Neuronal stem cell (in vitro differentiated cells): ENCODE data around the gene SLC22A14.

Experiments
- DNase-seq: peaks from one replicate; pipeline ENCODE4 v3.0.0-alpha.2; 2013; ENCODE audit warnings: low spot score
- H2AFZ ChIP-seq: one replicate; pipeline ENCODE4 v1.6.1; 2013; ENCODE audit warnings: mild to moderate bottlenecking, low read length, inconsistent platforms
- H2AK5ac ChIP-seq: 2 replicates; pipeline ENCODE4 v1.6.1; 2013; ENCODE audit warnings: low read depth, mild to moderate bottlenecking, inconsistent platforms, low read length, moderate library complexity, mixed read lengths
- H2BK120ac ChIP-seq: 2 replicates; pipeline ENCODE4 v1.6.1; 2013; ENCODE audit warnings: low read depth, mild to moderate bottlenecking, inconsistent platforms, low read length, moderate library complexity, mixed read lengths
- H2BK12ac ChIP-seq: one replicate; pipeline ENCODE4 v1.6.1; 2013; ENCODE audit warnings: low read length, inconsistent platforms
- H2BK15ac ChIP-seq: 2 replicates; pipeline ENCODE4 v1.6.1; 2013; ENCODE audit warnings: mild to moderate bottlenecking, low read length, inconsistent platforms, mixed read lengths
- H2BK5ac ChIP-seq: one replicate; pipeline ENCODE4 v1.6.1; 2013; ENCODE audit warnings: inconsistent platforms, mild to moderate bottlenecking, low read length, moderate library complexity
- H3K14ac ChIP-seq: one replicate; pipeline ENCODE4 v1.6.1; 2013; ENCODE audit warnings: low read length, inconsistent platforms
- H3K18ac ChIP-seq: 2 replicates; pipeline ENCODE4 v1.6.1; 2013; ENCODE audit warnings: low read length, inconsistent platforms
- H3K23ac ChIP-seq: 2 replicates; pipeline ENCODE4 v1.6.1; 2013; ENCODE audit warnings: low read depth, mild to moderate bottlenecking, mixed read lengths, low read length, inconsistent platforms; ENCODE audit not compliant: poor library complexity
- H3K27ac ChIP-seq: replicated peaks from 3 replicates; pipeline ENCODE4 v1.5.1; 2013; ENCODE audit warnings: low read length, inconsistent platforms
- H3K27me3 ChIP-seq, 3 experiments: 2 replicates each; pipeline ENCODE4 v1.6.1; 2013; ENCODE audit warnings: low read length in 3 of 3, mild to moderate bottlenecking in 2 of 3, inconsistent platforms in 1 of 3, low read depth in 1 of 3, mixed read lengths in 1 of 3, moderate library complexity in 1 of 3; ENCODE audit not compliant: control insufficient read depth in 3 of 3, insufficient read depth in 3 of 3
- H3K36me3 ChIP-seq, 2 donors: replicated peaks in 1 of 2; 2 replicates each; pipeline ENCODE4 v1.6.1; 2013; ENCODE audit warnings: low read length in 2 of 2; ENCODE audit not compliant: control insufficient read depth in 2 of 2, insufficient read depth in 2 of 2
- H3K4ac ChIP-seq: 2 replicates; pipeline ENCODE4 v1.6.1; 2013; ENCODE audit warnings: inconsistent platforms, mild to moderate bottlenecking, low read length, moderate library complexity
- H3K4me1 ChIP-seq, 2 donors: 1 replicate in 1 of 2; 2 replicates in 1 of 2; pipeline ENCODE4 v1.6.1; 2013; ENCODE audit warnings: low read length in 2 of 2, low read depth in 1 of 2; ENCODE audit not compliant: control insufficient read depth in 2 of 2, insufficient read depth in 1 of 2
- H3K4me2 ChIP-seq: one replicate; pipeline ENCODE4 v1.6.1; 2013; ENCODE audit warnings: mild to moderate bottlenecking, low read length, inconsistent platforms; ENCODE audit not compliant: insufficient read depth, poor library complexity, severe bottlenecking
- H3K4me3 ChIP-seq, 2 donors: 2 replicates each; pipeline ENCODE4 v1.5.1; 2013; ENCODE audit warnings: low read length in 2 of 2, mild to moderate bottlenecking in 2 of 2, inconsistent platforms in 1 of 2, moderate library complexity in 1 of 2
- H3K79me1 ChIP-seq: one replicate; pipeline ENCODE4 v1.6.1; 2013; ENCODE audit warnings: low read depth, mild to moderate bottlenecking, inconsistent platforms, low read length, moderate library complexity
- H3K9ac ChIP-seq: one replicate; pipeline ENCODE4 v1.6.1; 2013; ENCODE audit warnings: mild to moderate bottlenecking, low read depth, low read length, inconsistent platforms; ENCODE audit not compliant: poor library complexity
- H3K9me3 ChIP-seq, 2 donors: replicated peaks in 1 of 2; 2 replicates each; pipeline versions ENCODE3 to v1.6.1; 2013; ENCODE audit warnings: low read length in 2 of 2, mild to moderate bottlenecking in 2 of 2, inconsistent platforms in 1 of 2, low read depth in 1 of 2, mixed read lengths in 1 of 2, moderate library complexity in 1 of 2; ENCODE audit not compliant: control insufficient read depth in 2 of 2, insufficient read depth in 1 of 2
- H4K8ac ChIP-seq: one replicate; pipeline ENCODE4 v1.6.1; 2013; ENCODE audit warnings: low read depth, mild to moderate bottlenecking, inconsistent platforms, low read length, moderate library complexity
- H4K91ac ChIP-seq: one replicate; pipeline ENCODE4 v1.6.1; 2013; ENCODE audit warnings: low read length, low read depth, mild to moderate bottlenecking, inconsistent platforms; ENCODE audit not compliant: poor library complexity
- WGBS, 2 donors: extraction: QIAGEN DNeasy Blood & Tissue Kit; methylation state at CpG; one replicate each; pipeline ENCODE4 v1.1.7; 2013; ENCODE audit warnings: missing lambda C conversion rate in 2 of 2, mixed read lengths in 1 of 2; ENCODE audit not compliant: insufficient read length in 2 of 2, insufficient replicate concordance in 1 of 2; ENCODE audit errors: extremely low coverage in 2 of 2; 5-methylcytosine and 5-hydroxymethylcytosine counted together

SLC22A14 gene

DNA sequence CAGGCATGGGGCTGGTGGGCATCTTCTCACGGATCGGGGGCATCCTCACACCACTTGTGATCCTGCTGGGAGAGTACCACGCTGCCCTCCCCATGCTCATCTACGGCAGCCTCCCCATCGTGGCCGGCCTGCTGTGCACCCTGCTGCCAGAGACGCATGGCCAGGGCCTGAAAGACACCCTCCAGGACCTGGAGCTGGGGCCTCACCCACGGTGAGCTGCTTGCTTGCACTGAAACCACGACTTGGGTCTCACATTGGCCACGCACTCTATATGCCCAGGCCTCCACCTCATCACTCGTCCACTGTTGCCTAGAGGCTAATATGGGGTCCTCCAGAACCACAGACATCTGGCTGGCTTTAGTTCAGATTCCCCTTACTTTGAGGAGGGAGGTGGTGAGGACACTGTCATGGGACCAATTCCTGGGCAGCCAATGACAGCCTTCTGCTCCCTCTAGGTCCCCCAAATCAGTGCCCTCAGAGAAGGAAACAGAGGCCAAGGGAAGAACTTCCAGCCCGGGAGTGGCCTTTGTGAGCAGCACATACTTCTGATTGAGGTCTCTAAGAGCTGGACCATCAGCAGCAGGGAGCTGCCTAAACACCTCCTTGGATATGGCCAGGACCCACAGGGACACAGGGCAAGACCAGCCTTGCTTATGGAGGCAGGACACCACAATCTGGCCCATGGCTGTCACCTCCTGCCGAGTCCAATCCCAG lies 5.0 kb upstream of the SLC22A14 start:
- Histone ChIP-seq H3K9me3 (peaks cover 0 to 2% of the 10 kb centered on the region in 2 donors), H2AFZ (no peak overlapping the region), H3K4me3 (no peak overlapping the region), H3K4ac (no peak overlapping the region), H2AK5ac (no peak overlapping the region), H4K91ac (no peak overlapping the region), H3K27ac (no peak overlapping the region), H3K36me3 (no peaks in the 10 kb centered on the region), H3K79me1 (peaks cover 4% of the 10 kb centered on the region), H3K27me3 (no peaks in the 10 kb centered on the region), H3K4me2 (no peak overlapping the region), H2BK15ac (no peak overlapping the region), H3K14ac (no peak overlapping the region), H2BK120ac (no peak overlapping the region), H3K18ac (peak overlapping the region; percentile 18), H2BK5ac (no peak overlapping the region), H2BK12ac (no peak overlapping the region), H3K23ac (peak overlapping the region; percentile 46), H3K4me1 (peaks cover 0 to 3% of the 10 kb centered on the region in 2 donors), H3K9ac (no peak overlapping the region), H4K8ac (no peak overlapping the region)
- WGBS, 2 donors: no CpG with 5 or more reads among the region's 13 CpGs
- no peak for DNase-seq

DNA sequence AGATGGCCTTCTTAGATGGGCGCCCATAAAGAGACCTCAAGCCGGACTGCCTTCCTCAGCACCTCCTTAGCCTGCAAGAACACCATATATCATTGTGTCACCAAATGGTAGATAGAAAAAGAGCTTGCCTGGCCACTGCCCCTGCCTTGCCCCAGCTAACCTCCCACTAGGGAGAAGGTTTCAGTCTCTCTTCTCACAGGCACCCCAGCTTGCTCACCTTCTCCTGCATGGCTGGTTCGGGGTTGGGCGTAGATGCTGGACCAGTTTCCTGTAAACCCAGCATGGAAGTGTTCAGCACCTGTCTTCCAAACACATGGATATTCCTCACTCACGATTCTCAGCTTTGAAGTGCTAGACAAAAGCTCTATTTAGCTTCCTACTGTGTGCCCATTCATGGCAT lies 3.3 kb upstream of the SLC22A14 start:
- Histone ChIP-seq H3K79me1 (peaks cover 4% of the 10 kb centered on the region), H2BK12ac (no peak overlapping the region), H3K27me3 (no peaks in the 10 kb centered on the region), H3K36me3 (no peaks in the 10 kb centered on the region), H4K91ac (no peak overlapping the region), H3K14ac (no peak overlapping the region), H2AK5ac (no peak overlapping the region), H3K4ac (no peak overlapping the region), H2BK15ac (no peak overlapping the region), H2BK120ac (no peak overlapping the region), H3K4me2 (no peak overlapping the region), H3K4me3 (no peak overlapping the region), H3K4me1 (peaks cover 0 to 3% of the 10 kb centered on the region in 2 donors), H3K27ac (no peak overlapping the region), H3K18ac (no peak overlapping the region), H4K8ac (no peak overlapping the region), H3K9ac (no peak overlapping the region), H2AFZ (no peak overlapping the region), H2BK5ac (no peak overlapping the region), H3K23ac (no peak overlapping the region), H3K9me3 (peaks cover 0 to 2% of the 10 kb centered on the region in 2 donors)
- no peak for DNase-seq
- WGBS, 2 donors: no CpG with 5 or more reads among the region's 5 CpGs

DNA sequence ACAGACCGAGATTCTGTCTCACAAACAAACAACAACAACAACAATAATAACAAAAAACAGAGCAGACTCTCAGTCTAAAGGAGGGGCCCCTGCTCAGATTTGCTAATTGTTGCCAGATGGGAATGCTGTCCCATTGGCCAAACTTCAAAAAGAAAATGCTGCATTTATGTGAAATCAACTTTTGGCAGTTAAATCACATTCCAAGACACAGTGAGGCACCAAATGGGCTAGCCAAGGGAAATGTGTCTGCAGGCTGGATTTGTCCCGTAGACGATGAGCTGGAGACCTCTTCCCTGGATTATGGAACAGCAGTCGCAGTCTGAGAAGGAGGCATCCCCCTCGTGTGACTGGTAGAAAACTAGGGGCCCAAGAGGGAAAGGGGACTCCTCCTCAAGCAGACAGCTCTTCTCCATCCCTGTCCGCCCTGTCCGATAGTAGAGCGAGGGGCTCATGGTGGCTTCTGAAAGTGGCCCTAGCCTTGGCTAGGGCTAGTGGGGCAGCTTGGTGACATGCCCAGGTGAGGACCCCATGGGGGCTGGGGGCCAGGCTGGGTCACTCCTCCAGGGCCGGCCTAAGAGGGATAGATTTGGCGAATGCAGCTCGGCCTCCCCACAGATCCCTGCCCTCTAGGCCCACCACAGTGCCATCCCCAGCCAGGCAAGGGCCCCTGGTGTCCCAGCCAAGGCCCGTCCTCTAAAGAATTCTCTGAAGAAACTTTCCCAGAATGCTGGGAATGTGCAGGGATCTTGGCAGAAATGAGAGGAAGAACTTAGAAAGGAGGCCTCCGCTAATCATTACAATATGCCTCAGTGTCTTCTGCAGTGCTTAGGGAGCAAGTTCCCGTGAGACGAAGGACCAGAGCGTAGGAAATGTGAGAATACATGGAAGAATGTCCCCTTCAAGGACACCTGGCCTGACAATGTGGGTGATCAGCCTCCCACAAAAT lies 2.0 kb downstream of the SLC22A14 start:
- H3K36me3 ChIP-seq: no peaks in the 10 kb centered on the region
- peak overlapping the region; percentile 31 for H3K18ac ChIP-seq
- no peak overlapping the region for H3K4me2 ChIP-seq
- no CpG with 5 or more reads among the region's 16 CpGs for WGBS, 2 donors
- no peaks in the 10 kb centered on the region for H3K27me3 ChIP-seq
- no peak overlapping the region for H3K4me3 ChIP-seq
- H3K9ac ChIP-seq: no peak overlapping the region
- H3K79me1 ChIP-seq: peaks cover 1% of the 10 kb centered on the region
- no peak overlapping the region for H2BK120ac ChIP-seq
- no peak for DNase-seq
- H3K23ac ChIP-seq: no peak overlapping the region
- H2AK5ac ChIP-seq: peak overlapping the region; percentile 19
- H3K9me3 ChIP-seq: no peaks in the 10 kb centered on the region
- no peak overlapping the region for H3K27ac ChIP-seq
- H4K8ac ChIP-seq: no peak overlapping the region
- H2AFZ ChIP-seq: no peak overlapping the region
- peak overlapping the region; percentile 15 for H3K4ac ChIP-seq
- H3K4me1 ChIP-seq: peaks cover 0 to under 1% of the 10 kb centered on the region in 2 donors
- H2BK5ac ChIP-seq: peak overlapping the region; percentile 68
- peak overlapping the region; percentile 64 for H3K14ac ChIP-seq
- H2BK15ac ChIP-seq: no peak overlapping the region
- no peak overlapping the region for H2BK12ac ChIP-seq
- no peak overlapping the region for H4K91ac ChIP-seq

DNA sequence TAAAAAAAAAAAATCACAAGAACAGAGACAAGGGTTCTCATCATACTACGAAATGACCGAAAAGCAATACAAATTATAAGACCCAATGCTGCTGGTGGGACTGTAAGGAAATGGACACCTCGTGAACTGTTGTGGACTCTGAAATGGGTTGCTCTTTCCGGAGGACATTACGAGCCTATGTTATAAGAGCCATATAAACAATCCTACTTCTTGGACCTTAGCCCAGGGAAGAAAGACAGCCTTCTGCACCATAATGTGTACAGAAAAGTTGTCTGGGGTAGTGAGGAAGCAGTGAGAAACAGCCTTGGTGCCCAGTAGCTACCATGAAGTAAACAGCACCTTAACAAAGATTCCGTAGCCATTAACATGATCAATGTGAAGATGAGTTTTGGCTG lies 2.7 kb downstream of the SLC22A14 start:
- Histone ChIP-seq H3K4me1 (no peaks in the 10 kb centered on the region), H3K36me3 (no peaks in the 10 kb centered on the region), H3K9me3 (no peaks in the 10 kb centered on the region), H3K4ac (no peak overlapping the region), H3K4me3 (no peak overlapping the region), H3K27me3 (no peaks in the 10 kb centered on the region), H2BK12ac (no peak overlapping the region), H3K27ac (no peak overlapping the region), H2BK15ac (no peak overlapping the region), H3K18ac (no peak overlapping the region), H3K23ac (no peak overlapping the region), H3K14ac (no peak overlapping the region), H2AK5ac (no peak overlapping the region), H2AFZ (no peak overlapping the region), H3K4me2 (no peak overlapping the region), H4K91ac (no peak overlapping the region), H3K9ac (no peak overlapping the region), H2BK120ac (no peak overlapping the region), H4K8ac (no peak overlapping the region), H3K79me1 (no peaks in the 10 kb centered on the region), H2BK5ac (no peak overlapping the region)
- no CpG with 5 or more reads among the region's 6 CpGs for WGBS, 2 donors
- DNase-seq: no peak
